Activated CD4-positive, alpha-beta T cell treated with anti-CD3 and anti-CD28 coated beads, Interleukin-2, amount 10 ng/mL, durations not matched to agents 24 days and 14 days (primary cell): ENCODE data around the gene SERINC5. TPM values are rescaled to one million over a fixed set of nuclear protein-coding genes. Genes with fewer than 3 reads are reported as not detected.
A peak's percentile ranks its signal among the peaks of the same experiment; 100 is the strongest.
"Not testable (repeated sequence)": the region's sequence is repeated elsewhere in the genome, so short reads cannot be mapped to it uniquely, and the experiment has no call there.

Experiments used
- DNase-seq: peaks from one replicate; pipeline ENCODE4 v3.0.0; 2022
- H3K27ac Mint-ChIP-seq: one replicate; pipeline ENCODE4 v1.8.0; 2022; ENCODE audit warnings: mild to moderate bottlenecking, mixed read lengths
- H3K27me3 Mint-ChIP-seq: one replicate; pipeline ENCODE4 v1.8.0; 2022; ENCODE audit warnings: mixed read lengths
- H3K36me3 Mint-ChIP-seq: one replicate; pipeline ENCODE4 v1.8.0; 2022; ENCODE audit warnings: low read depth, mild to moderate bottlenecking, mixed read lengths
- H3K4me1 Mint-ChIP-seq: one replicate; pipeline ENCODE4 v1.8.0; 2021; ENCODE audit warnings: mixed read lengths
- H3K4me3 Mint-ChIP-seq: one replicate; pipeline ENCODE4 v1.8.0; 2022; ENCODE audit warnings: mild to moderate bottlenecking, moderate library complexity, mixed read lengths
- H3K9me3 Mint-ChIP-seq: one replicate; pipeline ENCODE4 v1.8.0; 2021; ENCODE audit warnings: mixed read lengths
- intact Hi-C: fragments of 100-400 bp; cut with micrococcal nuclease; formaldehyde crosslinking; loops from one replicate; pipeline ENCODE4 v1.15.1; 2023
- total RNA-seq: library from RNA; stranded (reverse); gene quantifications from 2 replicates; pipeline ENCODE4 v1.2.3, GENCODE V29; 2022

Gene SERINC5
- total RNA-seq, 1 donor from 2014 or later, result 21.3 TPM

DNA sequence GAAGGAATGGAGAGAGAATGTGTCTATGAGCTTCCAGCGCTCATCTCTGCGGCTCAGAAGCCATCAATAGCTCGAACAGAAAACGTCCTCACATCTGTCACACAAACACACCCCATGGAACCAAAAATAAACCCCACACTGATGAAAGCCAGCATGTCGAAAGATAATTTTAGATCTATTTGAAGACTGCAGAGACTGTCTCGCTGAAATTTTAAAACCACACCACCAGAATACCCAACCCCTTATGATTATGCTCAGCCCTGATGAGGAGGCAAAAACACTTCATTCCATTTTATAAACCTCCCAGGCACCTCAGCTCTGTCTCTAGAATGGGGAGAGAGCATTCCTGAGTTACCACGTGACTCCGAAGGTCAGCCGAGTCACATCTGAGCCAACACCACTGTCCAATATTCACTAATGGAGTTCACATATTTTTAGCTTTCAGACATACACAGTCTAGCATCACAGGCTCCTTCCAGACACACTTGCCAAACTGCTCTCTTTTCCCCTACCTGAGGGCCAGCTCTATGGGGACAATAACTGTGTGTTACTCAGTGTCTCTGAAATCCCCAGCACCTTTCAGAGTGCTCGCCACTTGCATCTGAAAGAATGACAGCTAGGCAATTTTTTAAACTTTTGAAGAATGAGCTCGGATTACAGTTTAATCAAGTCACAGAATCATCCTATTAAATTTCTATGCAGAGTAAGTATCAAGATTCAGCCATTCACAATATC lies 63.2 kb downstream of the SERINC5 start:
- no peaks in the 10 kb centered on the region for H3K9me3 Mint-ChIP-seq
- no peaks in the 10 kb centered on the region for H3K27me3 Mint-ChIP-seq
- H3K4me1 Mint-ChIP-seq, result peaks cover 71% of the 10 kb centered on the region
- peak; percentile 70 for DNase-seq
- H3K4me3 Mint-ChIP-seq, result peak overlapping the region; percentile 83
- H3K27ac Mint-ChIP-seq, result peak overlapping the region; percentile 88
- peaks cover 16% of the 10 kb centered on the region for H3K36me3 Mint-ChIP-seq
- intact Hi-C loops, result loop anchor here (1.0 to 10.0 kb wide), 4 partner anchors 8 to 462 kb away; partner anchors contain the start of genes DHFR and MSH3

DNA sequence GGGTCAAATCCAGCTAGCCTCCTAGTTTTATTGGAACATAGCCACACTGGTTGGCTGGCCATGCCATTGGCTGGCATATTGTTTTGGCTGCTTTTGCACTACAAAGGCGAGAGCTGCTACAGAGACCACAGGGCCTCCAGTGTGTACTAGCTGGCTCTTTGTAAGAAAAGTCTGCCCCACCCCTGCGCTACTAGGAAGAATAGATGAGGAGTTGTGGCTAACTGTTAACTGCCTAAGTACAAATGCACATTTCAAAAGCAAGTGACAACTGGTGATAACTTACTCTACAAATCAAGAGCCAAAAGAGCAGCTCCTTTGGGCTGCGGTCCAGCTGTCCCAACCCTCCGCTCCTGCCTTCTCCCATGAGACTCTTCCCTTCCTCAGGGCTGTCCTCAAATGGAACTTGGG lies 63.9 kb downstream of the SERINC5 start:
- Mint-ChIP-seq H3K4me1 (peaks cover 76% of the 10 kb centered on the region), H3K36me3 (peaks cover 12% of the 10 kb centered on the region), H3K27me3 (no peaks in the 10 kb centered on the region), H3K4me3 (peak overlapping the region; percentile 83), H3K27ac (peak overlapping the region; percentile 88), H3K9me3 (no peaks in the 10 kb centered on the region)
- intact Hi-C loops, result loop anchor here (1.0 to 10.0 kb wide), 5 partner anchors 8 to 463 kb away; partner anchors contain the start of genes DHFR and MSH3
- peak; percentile 88 for DNase-seq

DNA sequence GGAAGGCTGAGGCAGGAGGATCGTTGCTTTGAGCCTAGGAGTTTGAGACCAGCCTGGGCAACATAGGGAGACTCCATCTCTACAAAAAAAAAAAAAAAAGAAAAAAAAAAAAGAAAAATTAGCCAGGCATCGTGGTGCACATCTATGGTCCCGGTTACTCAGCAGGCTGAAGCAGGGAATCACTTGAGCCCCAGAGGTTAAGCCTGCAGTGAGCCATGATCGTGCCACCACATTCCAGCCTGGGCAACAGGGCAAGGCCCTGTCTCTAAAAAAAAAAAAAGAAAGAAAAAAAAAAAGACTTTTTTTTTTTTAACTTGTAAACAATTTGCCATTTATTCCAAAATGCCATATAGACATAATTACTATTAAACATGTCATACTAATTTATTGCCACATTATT lies 64.5 kb downstream of the SERINC5 start:
- peaks cover 78% of the 10 kb centered on the region for H3K4me1 Mint-ChIP-seq
- H3K4me3 Mint-ChIP-seq, result peak overlapping the region; percentile 91
- no peak for DNase-seq
- H3K27me3 Mint-ChIP-seq, result no peaks in the 10 kb centered on the region
- peaks cover 11% of the 10 kb centered on the region for H3K36me3 Mint-ChIP-seq
- H3K9me3 Mint-ChIP-seq, result no peaks in the 10 kb centered on the region
- peak overlapping the region; percentile 93 for H3K27ac Mint-ChIP-seq
- intact Hi-C loops, result loop anchor here (2.0 to 10.0 kb wide), 2 partner anchors 53 to 463 kb away; partner anchors contain the start of genes DHFR and MSH3

DNA sequence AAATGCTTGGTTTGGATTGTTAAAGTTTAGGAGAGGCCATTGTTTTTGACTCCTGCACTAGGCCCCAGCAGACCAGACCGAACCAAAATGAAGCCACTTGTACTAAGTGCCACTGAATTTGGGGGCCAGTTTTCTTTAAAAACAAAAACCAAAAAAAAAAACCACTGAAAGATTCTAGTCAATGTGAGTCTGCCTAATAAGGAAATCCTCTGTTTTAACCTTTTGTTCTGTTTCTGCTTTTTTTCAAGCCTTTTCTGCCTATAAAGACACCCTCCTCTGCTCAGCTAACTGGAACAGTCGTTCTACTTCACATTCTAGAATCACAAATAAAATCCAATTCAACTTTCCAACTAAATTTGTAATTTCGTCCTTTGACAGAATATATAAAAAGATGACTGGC lies 64.9 kb downstream of the SERINC5 start:
- peaks cover 8% of the 10 kb centered on the region for H3K36me3 Mint-ChIP-seq
- intact Hi-C loops, result loop anchor here (2.0 to 10.0 kb wide), 2 partner anchors 52 to 464 kb away; partner anchors contain the start of genes DHFR and MSH3

DNA sequence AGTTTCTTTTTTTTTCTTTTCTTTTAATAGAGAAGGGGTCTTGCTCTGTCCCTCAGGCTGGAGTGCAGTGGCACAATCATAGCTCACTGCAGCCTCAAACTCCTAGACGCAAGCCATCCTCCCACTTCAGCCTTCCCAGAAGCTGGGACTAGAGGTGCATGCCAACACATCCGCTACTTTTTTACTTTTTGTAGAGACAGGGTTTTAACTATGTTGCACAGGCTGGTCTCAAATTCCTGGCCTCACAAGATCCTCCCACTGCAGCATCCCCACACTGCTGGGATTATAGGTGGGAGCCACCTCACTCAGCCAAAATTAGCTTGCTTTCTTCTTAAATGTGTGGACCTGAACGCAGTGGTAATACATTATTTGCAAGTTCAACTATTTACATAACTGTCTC lies 66.1 kb downstream of the SERINC5 start:
- H3K27me3 Mint-ChIP-seq, result no peaks in the 10 kb centered on the region
- peak; percentile 68 for DNase-seq
- peak overlapping the region; percentile 91 for H3K4me3 Mint-ChIP-seq
- intact Hi-C loops, result loop anchor here (1.0 to 10.0 kb wide), 3 partner anchors 8 to 465 kb away; partner anchors contain the start of genes DHFR and MSH3
- H3K9me3 Mint-ChIP-seq, result no peaks in the 10 kb centered on the region
- H3K4me1 Mint-ChIP-seq, result peaks cover 82% of the 10 kb centered on the region
- peaks cover 11% of the 10 kb centered on the region for H3K36me3 Mint-ChIP-seq
- H3K27ac Mint-ChIP-seq, result peak overlapping the region; percentile 93

More for the DNA sequence above, 64.9 kb downstream of the SERINC5 start:
- no peaks in the 10 kb centered on the region for H3K9me3 Mint-ChIP-seq
- DNase-seq, result no peak
- H3K27me3 Mint-ChIP-seq, result no peaks in the 10 kb centered on the region
- H3K27ac Mint-ChIP-seq, result peak overlapping the region; percentile 93
- peaks cover 77% of the 10 kb centered on the region for H3K4me1 Mint-ChIP-seq
- peak overlapping the region; percentile 91 for H3K4me3 Mint-ChIP-seq

DNA sequence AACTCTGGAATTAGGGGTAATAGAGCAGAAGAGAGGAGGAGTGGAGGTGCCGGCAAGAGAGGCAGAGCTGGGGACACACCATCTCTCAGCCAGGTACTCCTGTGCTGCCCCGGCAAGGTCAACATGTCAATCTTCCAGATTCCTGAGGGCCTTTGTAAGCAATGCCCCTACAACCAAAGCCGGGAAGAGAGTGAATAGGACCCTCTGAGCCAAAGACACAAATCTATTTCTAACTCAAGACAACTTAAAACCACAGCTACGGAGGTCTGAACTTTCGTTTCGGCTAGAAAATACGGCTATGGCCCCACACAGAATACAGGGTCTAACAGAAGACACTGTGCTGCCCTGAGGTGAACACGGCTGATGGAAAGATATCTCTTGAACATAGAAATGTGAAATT lies 66.6 kb downstream of the SERINC5 start:
- Mint-ChIP-seq H3K36me3 (peaks cover 11% of the 10 kb centered on the region), H3K4me3 (peak overlapping the region; percentile 91), H3K9me3 (no peaks in the 10 kb centered on the region), H3K4me1 (peaks cover 82% of the 10 kb centered on the region), H3K27me3 (no peaks in the 10 kb centered on the region), H3K27ac (peak overlapping the region; percentile 93)
- intact Hi-C loops, result loop anchor here (1.0 kb wide), 1 partner anchor 8 kb away; no protein-coding TSS in a partner anchor
- peak; percentile 75 for DNase-seq

DNA sequence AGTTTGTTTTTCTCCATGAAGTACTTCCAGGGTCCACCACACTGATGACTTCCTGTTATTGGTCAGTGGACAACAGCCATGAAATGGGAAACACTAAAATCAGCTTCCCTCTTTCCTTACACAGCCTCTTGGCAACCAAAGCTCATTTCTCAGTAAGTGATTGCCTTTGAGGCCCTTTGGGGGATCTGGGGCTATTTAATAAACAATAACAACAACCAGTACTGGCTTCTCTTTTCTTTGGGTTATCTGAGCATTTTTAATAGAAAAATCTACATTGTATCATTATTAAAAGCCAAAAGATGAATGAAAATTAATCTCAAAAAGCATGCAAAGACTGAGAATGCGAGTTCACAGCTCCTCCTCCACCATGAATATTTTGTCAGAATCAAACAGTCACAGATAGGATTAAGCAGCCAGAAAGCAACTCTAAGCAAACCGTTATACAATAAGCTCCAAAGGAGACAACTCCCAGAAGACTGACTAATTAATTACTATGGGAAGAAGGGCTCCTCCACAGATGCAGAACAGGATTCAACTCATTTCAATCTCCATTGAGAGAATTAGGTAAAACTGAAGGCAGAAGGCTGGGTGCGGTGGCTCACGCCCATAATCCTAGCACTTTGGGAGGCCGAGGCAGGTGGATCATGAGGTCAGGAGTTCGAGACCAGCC lies 68.3 kb downstream of the SERINC5 start:
- Mint-ChIP-seq H3K27ac (peak overlapping the region; percentile 91), H3K4me3 (peak overlapping the region; percentile 69), H3K36me3 (peaks cover 13% of the 10 kb centered on the region), H3K9me3 (no peaks in the 10 kb centered on the region), H3K27me3 (no peaks in the 10 kb centered on the region), H3K4me1 (peaks cover 81% of the 10 kb centered on the region)
- no peak for DNase-seq
- intact Hi-C loops, result no loop called here

DNA sequence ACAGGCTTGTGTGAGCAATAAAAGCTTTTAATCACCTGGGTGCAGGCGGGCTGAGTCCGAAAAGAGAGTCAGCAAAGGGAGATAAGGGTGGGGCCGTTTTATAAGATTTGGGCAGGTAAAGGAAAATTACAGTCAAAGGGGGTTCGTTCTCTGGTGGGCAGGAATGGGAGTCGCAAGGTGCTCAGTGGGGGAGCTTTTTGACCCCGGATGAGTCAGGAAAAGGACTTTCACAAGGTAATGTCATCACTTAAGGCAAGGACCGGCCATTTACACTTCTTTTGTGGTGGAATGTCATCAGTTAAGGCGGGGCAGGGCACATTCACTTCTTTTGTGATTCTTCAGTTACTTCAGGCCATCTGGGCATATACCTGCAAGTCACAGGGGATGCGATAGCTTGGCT lies 70.3 kb downstream of the SERINC5 start:
- Mint-ChIP-seq H3K4me1 (peaks cover 84% of the 10 kb centered on the region), H3K27ac (peak overlapping the region; percentile 92), H3K36me3 (peaks cover 16% of the 10 kb centered on the region), H3K4me3 (peak overlapping the region; percentile 58)
- not testable (repeated sequence) for DNase-seq, H3K27me3 Mint-ChIP-seq, H3K9me3 Mint-ChIP-seq
- intact Hi-C loops, result loop anchor here (2.0 kb wide), 1 partner anchor 59 kb away; no protein-coding TSS in a partner anchor

DNA sequence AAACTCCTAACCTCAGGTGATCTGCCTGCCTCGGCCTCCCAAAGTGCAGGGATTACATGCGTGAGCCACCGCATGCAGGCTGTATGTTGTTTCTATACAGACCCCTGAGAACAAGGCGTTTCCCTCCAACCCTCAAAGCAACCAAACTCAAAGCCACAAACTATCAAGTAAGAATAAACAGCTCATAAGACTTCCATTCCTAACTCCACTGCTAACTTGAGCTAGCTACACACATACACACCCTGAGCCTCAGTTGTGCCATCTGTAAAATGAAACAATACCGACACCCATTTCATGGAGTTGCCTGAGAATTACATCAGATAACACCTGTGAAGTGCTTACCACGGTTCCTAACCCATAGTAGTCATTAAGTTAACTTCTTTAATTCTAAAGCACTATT lies 70.8 kb downstream of the SERINC5 start:
- Mint-ChIP-seq H3K9me3 (no peaks in the 10 kb centered on the region), H3K27ac (peak overlapping the region; percentile 92), H3K4me1 (peaks cover 82% of the 10 kb centered on the region), H3K4me3 (peak overlapping the region; percentile 58), H3K36me3 (peaks cover 16% of the 10 kb centered on the region), H3K27me3 (no peaks in the 10 kb centered on the region)
- intact Hi-C loops, result loop anchor here (2.0 kb wide), 1 partner anchor 58 kb away; no protein-coding TSS in a partner anchor
- peak; percentile 71 for DNase-seq

DNA sequence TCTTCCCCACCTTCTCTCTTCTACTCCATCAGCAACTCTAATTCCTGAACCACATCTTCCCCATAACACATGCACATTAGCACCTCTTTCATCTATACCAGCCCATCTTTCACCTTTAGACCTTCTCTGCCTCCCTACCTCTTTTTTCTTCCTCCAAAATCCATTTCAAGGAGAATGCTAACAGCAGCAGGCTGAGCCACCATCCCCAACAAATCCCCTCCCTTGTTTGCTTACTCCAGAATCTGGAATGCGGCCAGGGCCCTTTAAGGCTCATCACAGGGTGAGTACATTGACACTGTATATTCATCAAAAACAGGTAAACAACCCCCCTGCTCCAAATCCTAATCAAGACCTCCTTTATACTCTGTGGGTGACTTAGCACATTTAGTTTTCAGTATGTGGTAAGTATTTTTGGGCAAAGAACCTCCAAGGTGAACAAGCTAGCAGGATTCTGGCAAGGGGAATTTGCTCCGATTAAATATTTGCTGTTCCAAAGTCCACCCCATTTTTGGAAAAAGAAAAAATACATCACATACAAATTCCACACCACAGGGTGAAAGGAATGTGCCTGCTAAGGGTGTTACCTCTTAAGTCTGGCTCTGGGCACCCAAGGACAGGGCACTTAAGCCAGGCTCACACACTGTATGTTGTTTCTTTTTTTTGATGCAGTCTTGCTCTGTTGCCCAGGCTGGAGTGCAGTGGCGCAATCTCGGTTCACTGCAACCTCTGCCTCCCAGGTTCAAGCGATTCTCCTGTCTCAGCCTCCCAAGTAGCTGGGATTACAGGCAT lies 71.4 kb downstream of the SERINC5 start:
- H3K4me1 Mint-ChIP-seq, result peaks cover 78% of the 10 kb centered on the region
- no peaks in the 10 kb centered on the region for H3K27me3 Mint-ChIP-seq
- peaks cover 16% of the 10 kb centered on the region for H3K36me3 Mint-ChIP-seq
- peak overlapping the region; percentile 92 for H3K27ac Mint-ChIP-seq
- H3K4me3 Mint-ChIP-seq, result peak overlapping the region; percentile 58
- no peaks in the 10 kb centered on the region for H3K9me3 Mint-ChIP-seq
- intact Hi-C loops, result loop anchor here (1.0 to 5.0 kb wide), 3 partner anchors 8 to 192 kb away; partner anchors contain the start of gene MTX3
- no peak for DNase-seq

DNA sequence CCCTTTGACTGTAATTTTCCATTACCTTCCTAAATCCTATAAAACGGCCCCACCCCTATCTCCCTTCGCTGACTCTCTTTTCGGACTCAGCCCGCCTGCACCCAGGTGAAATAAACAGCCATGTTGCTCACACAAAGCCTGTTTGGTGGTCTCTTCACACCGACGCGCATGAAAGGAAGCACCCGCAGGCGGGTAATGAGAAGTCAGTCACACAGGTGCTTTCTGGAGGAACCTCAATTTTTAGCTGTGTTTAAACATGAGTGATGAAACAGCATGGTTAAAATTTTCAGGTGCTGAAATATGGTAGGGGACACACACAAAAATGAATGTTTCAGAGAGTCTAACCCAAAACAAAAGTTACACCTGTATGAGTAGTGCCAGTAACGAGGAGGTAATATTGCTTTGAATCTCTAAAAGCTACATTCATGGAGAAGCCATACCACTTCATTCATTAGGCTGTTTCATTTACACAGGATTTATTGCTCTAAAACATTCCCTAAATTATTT lies 72.1 kb downstream of the SERINC5 start:
- Mint-ChIP-seq H3K4me1 (peaks cover 74% of the 10 kb centered on the region), H3K27ac (peak overlapping the region; percentile 92), H3K4me3 (peak overlapping the region; percentile 58), H3K36me3 (peaks cover 16% of the 10 kb centered on the region)
- not testable (repeated sequence) for H3K27me3 Mint-ChIP-seq, H3K9me3 Mint-ChIP-seq
- intact Hi-C loops, result loop anchor here (1.0 to 5.0 kb wide), 3 partner anchors 9 to 191 kb away; partner anchors contain the start of gene MTX3
- DNase-seq, result peak; percentile 70

DNA sequence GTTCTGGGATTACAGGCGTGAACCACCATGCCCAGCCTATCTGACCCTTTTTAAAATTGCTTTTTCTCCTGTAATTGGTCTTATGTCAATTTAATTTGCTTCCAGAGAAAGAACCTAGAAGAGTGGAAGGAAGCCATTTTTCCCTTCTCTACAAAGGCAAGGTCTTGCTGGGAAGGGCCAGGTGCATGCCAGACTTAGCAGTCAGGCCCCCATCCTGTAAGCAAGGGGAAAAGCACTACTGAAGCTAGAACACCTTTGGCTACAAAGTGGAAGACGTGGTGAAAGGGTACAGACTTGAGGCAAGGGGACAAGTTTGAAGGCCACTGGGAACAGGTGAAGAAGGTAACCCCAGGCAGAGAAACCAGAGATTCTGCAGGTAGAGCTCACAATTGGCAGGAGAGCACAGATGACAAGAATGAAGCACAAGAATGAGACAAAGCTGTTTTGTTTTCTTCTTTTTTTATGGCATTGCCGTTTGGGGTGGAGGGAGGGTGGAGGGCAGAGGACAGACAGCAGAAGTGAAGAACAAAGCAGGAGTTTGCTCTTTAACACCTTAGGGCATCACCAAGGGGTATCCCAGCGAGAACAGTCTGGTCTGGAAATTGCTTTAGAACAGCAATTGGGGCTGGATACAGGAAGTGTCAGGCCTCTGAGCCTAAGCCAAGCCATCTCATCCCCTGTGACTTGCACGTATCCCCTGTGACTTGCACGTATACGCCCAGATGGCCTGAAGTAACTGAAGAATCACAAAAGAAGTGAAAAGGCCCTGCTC lies 72.9 kb downstream of the SERINC5 start:
- no peaks in the 10 kb centered on the region for H3K9me3 Mint-ChIP-seq
- H3K36me3 Mint-ChIP-seq, result peaks cover 19% of the 10 kb centered on the region
- H3K27ac Mint-ChIP-seq, result peak overlapping the region; percentile 92
- peaks cover 70% of the 10 kb centered on the region for H3K4me1 Mint-ChIP-seq
- H3K27me3 Mint-ChIP-seq, result no peaks in the 10 kb centered on the region
- H3K4me3 Mint-ChIP-seq, result peak overlapping the region; percentile 58
- DNase-seq, result peak; percentile 76
- intact Hi-C loops, result loop anchor here (5.0 kb wide), 1 partner anchor 191 kb away; the partner anchor contains the start of gene MTX3
